Neutrophil (primary cell): ENCODE data around the gene SUGP2.
A peak's percentile ranks its signal among the peaks of the same experiment; 100 is the strongest.

Experiments used
- H3K27ac ChIP-seq: fragments of 200-600 bp; sonication (generic); 2 replicates; pipeline ENCODE4 v1.5.1; 2016; ENCODE audit warnings: mild to moderate bottlenecking, moderate library complexity
- H3K27me3 ChIP-seq: fragments of 200-600 bp; sonication (generic); 2 replicates; pipeline ENCODE4 v1.6.0; 2016; ENCODE audit warnings: mild to moderate bottlenecking
- H3K36me3 ChIP-seq: fragments of 200-600 bp; sonication (generic); 2 replicates; pipeline ENCODE4 v1.5.1; 2017
- H3K4me1 ChIP-seq, 2 experiments: fragments of 200-600 bp in 1 of 2; sonication (generic) in 1 of 2; 1 replicate in 1 of 2; 2 replicates in 1 of 2; pipeline versions ENCODE4 v1.5.1 to v1.6.1; 2013 to 2016; ENCODE audit warnings: low read depth in 1 of 2, low read length in 1 of 2, mild to moderate bottlenecking in 1 of 2, moderate library complexity in 1 of 2; ENCODE audit not compliant: control insufficient read depth in 1 of 2, insufficient read depth in 1 of 2
- H3K4me3 ChIP-seq, 2 experiments: fragments of 200-600 bp in 1 of 2; sonication (generic) in 1 of 2; 1 replicate in 1 of 2; 2 replicates in 1 of 2; pipeline ENCODE4 v1.5.1; 2013 to 2016; ENCODE audit warnings: low read depth in 1 of 2, low read length in 1 of 2, mild to moderate bottlenecking in 1 of 2, moderate library complexity in 1 of 2
- H3K9me3 ChIP-seq: fragments of 200-600 bp; sonication (generic); 2 replicates; pipeline ENCODE4 v1.5.1; 2016
- CTCF ChIP-seq: fragments of 200-600 bp; sonication (generic); IDR thresholded peaks from 2 replicates; pipeline ENCODE4 v1.5.1; 2016; ENCODE audit warnings: antibody characterized with exemption

SUGP2 gene

GRCh38 chr19:18943465-18943864 lies 89.9 kb downstream of the SUGP2 start:
- Histone ChIP-seq H3K4me1 (peaks cover 28 to 35% of the 10 kb centered on the region in 2 experiments), H3K4me3 (no peak overlapping the region), H3K36me3 (peaks cover 5% of the 10 kb centered on the region), H3K27ac (no peak overlapping the region), H3K9me3 (no peaks in the 10 kb centered on the region), H3K27me3 (no peaks in the 10 kb centered on the region)
- no peak for TF ChIP-seq CTCF

- H3K36me3 ChIP-seq, result peaks cover 13% of the 10 kb centered on the region
- H3K9me3 ChIP-seq, result no peaks in the 10 kb centered on the region
- no peak overlapping the region for H3K27ac ChIP-seq
- no peak for TF ChIP-seq CTCF
- no peaks in the 10 kb centered on the region for H3K27me3 ChIP-seq
- H3K4me1 ChIP-seq, result peaks cover 28 to 35% of the 10 kb centered on the region in 2 experiments
- H3K4me3 ChIP-seq, result no peak overlapping the region
Observed at GRCh38 chr19:18942692-18943091, 90.6 kb downstream of the SUGP2 start.

- peaks cover 14% of the 10 kb centered on the region for H3K36me3 ChIP-seq
- no peaks in the 10 kb centered on the region for H3K27me3 ChIP-seq
- no peak for TF ChIP-seq CTCF
- H3K9me3 ChIP-seq, result no peaks in the 10 kb centered on the region
- peaks cover 28 to 35% of the 10 kb centered on the region in 2 experiments for H3K4me1 ChIP-seq
- H3K4me3 ChIP-seq, result peak overlapping the region; percentile 30 to 45
- peak overlapping the region; percentile 56 for H3K27ac ChIP-seq
Observed at GRCh38 chr19:18941628-18942354, 91.5 kb downstream of the SUGP2 start.
